Endothelial cell (in vitro differentiated cells): Measurements from ENCODE around the gene PAN2. TPM values are rescaled to one million over a fixed set of nuclear protein-coding genes. Genes with fewer than 3 reads are reported as not detected.
"Not testable (repeated sequence)": the region's sequence is repeated elsewhere in the genome, so short reads cannot be mapped to it uniquely, and the experiment has no call there.

ENCODE experiments used
- DNase-seq: peaks from one replicate; pipeline ENCODE4 v3.0.0; 2021; ENCODE audit warnings: low spot score
- H3K27ac Mint-ChIP-seq: one replicate; pipeline ENCODE4 v1.8.0; 2021; ENCODE audit warnings: mixed read lengths, inconsistent platforms; ENCODE audit not compliant: unreplicated experiment
- H3K27me3 Mint-ChIP-seq: one replicate; pipeline ENCODE4 v1.8.0; 2021; ENCODE audit warnings: mild to moderate bottlenecking, moderate library complexity, mixed read lengths, inconsistent platforms; ENCODE audit not compliant: unreplicated experiment
- H3K36me3 Mint-ChIP-seq: one replicate; pipeline ENCODE4 v1.8.0; 2021; ENCODE audit warnings: mild to moderate bottlenecking, low read depth, mixed read lengths, inconsistent platforms; ENCODE audit not compliant: unreplicated experiment
- H3K4me1 Mint-ChIP-seq: one replicate; pipeline ENCODE4 v1.8.0; 2021; ENCODE audit warnings: mild to moderate bottlenecking, mixed read lengths, inconsistent platforms; ENCODE audit not compliant: unreplicated experiment
- H3K4me3 Mint-ChIP-seq: one replicate; pipeline ENCODE4 v1.8.0; 2021; ENCODE audit warnings: mild to moderate bottlenecking, mixed read lengths, inconsistent platforms; ENCODE audit not compliant: unreplicated experiment
- H3K9me3 Mint-ChIP-seq: one replicate; pipeline ENCODE4 v1.8.0; 2021; ENCODE audit warnings: mixed read lengths, inconsistent platforms; ENCODE audit not compliant: unreplicated experiment
- CTCF ChIP-seq: fragments of 200-600 bp; sonication (generic); IDR thresholded peaks from one replicate; pipeline ENCODE4 v1.5.0; 2021; ENCODE audit warnings: antibody characterized with exemption; ENCODE audit not compliant: unreplicated experiment
- total RNA-seq: library from RNA; stranded (reverse); fragmentation: NEBNext Ultra II Directional; extraction: Animal tissue kit (Norgen Biotek cat#: 25700); gene quantifications from one replicate; pipeline ENCODE4 v1.2.1, GENCODE V29; 2021; ENCODE audit not compliant: unreplicated experiment

The PAN2 gene
- total RNA-seq, 1 donor from 2014 or later, result 55.7 TPM

- Mint-ChIP-seq H3K9me3 (no peaks in the 10 kb centered on the region), H3K4me1 (peaks cover 34% of the 10 kb centered on the region), H3K27ac (no peak overlapping the region), H3K27me3 (peaks cover 12% of the 10 kb centered on the region), H3K36me3 (no peaks in the 10 kb centered on the region), H3K4me3 (no peak overlapping the region)
- no peak for DNase-seq
- no peak for TF ChIP-seq CTCF
These were observed 2.8 kb upstream of the PAN2 start for GRCh38 chr12:56336361-56337167.

- H3K27me3 Mint-ChIP-seq, result peaks cover 12% of the 10 kb centered on the region
- H3K36me3 Mint-ChIP-seq, H3K4me3 Mint-ChIP-seq, H3K27ac Mint-ChIP-seq, DNase-seq, H3K9me3 Mint-ChIP-seq: not testable (repeated sequence)
- peaks cover 34% of the 10 kb centered on the region for H3K4me1 Mint-ChIP-seq
These were observed 1.7 kb upstream of the PAN2 start for GRCh38 chr12:56335527-56335926.

- TF ChIP-seq CTCF, result no peak
- Mint-ChIP-seq H3K27ac (peak overlapping the region; percentile 99), H3K4me3 (peak overlapping the region; percentile 93), H3K9me3 (no peaks in the 10 kb centered on the region), H3K36me3 (no peaks in the 10 kb centered on the region), H3K27me3 (peaks cover 14% of the 10 kb centered on the region), H3K4me1 (peaks cover 33% of the 10 kb centered on the region)
- peak; percentile 9 for DNase-seq
These were observed 642 bp upstream of the PAN2 start for GRCh38 chr12:56334490-56334793.

- peak overlapping the region; percentile 99 for H3K27ac Mint-ChIP-seq
- H3K27me3 Mint-ChIP-seq, result peaks cover 10% of the 10 kb centered on the region
- TF ChIP-seq CTCF, result no peak
These were observed 562 bp downstream of the PAN2 start for GRCh38 chr12:56333197-56333678.

GRCh38 chr12:56332512-56333196, 1.1 kb downstream of the PAN2 start:
- no peak for DNase-seq
- Mint-ChIP-seq H3K9me3 (no peaks in the 10 kb centered on the region), H3K27me3 (peaks cover 10% of the 10 kb centered on the region), H3K4me1 (peaks cover 20% of the 10 kb centered on the region), H3K4me3 (peak overlapping the region; percentile 93), H3K36me3 (no peaks in the 10 kb centered on the region), H3K27ac (peak overlapping the region; percentile 99)
- no peak for TF ChIP-seq CTCF

More at GRCh38 chr12:56333197-56333678, 562 bp downstream of the PAN2 start:
- H3K4me3 Mint-ChIP-seq, result peak overlapping the region; percentile 93
- peaks cover 23% of the 10 kb centered on the region for H3K4me1 Mint-ChIP-seq
- H3K36me3 Mint-ChIP-seq, result no peaks in the 10 kb centered on the region
- DNase-seq, result peak; percentile 7
- H3K9me3 Mint-ChIP-seq, result no peaks in the 10 kb centered on the region
